Measurements from ENCODE around the gene DNAJC5G.

DNA sequence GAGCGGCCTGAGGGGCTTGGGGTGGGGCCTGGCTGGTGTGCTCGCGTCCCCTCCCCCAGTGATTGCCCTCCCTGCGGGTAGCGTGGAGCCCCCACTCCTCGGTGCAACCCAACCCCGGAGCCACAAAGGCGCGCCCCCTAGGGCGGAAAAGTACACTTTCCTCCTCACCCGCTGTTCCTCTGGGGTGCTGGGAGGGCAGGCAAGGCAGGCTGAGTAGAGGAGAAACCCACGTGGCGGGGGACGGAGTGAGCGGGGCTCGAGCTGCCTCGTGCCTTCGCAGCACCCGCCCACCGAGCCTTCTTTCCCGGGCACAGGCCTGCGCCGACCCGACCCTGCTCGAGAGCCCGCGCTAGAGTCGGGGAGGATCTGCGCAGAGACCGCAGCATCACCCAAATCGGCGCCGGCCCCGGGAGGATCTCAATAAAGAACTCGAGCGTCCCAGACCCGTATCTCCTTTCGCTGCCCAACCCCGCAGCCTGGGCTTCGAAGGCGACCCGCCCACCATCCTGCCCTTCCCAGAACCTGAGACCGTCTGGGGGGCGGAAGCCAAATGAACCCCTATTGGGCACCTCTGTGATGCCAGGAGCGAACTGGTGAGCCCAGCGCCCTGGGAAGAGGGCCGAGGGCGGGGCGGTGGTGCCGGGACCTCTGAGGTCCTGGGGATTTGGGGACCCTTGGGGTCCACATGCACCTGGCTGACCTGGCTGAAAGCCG is 31.5 kb downstream of the DNAJC5G start:
- TF ChIP-seq, protein P1, sequence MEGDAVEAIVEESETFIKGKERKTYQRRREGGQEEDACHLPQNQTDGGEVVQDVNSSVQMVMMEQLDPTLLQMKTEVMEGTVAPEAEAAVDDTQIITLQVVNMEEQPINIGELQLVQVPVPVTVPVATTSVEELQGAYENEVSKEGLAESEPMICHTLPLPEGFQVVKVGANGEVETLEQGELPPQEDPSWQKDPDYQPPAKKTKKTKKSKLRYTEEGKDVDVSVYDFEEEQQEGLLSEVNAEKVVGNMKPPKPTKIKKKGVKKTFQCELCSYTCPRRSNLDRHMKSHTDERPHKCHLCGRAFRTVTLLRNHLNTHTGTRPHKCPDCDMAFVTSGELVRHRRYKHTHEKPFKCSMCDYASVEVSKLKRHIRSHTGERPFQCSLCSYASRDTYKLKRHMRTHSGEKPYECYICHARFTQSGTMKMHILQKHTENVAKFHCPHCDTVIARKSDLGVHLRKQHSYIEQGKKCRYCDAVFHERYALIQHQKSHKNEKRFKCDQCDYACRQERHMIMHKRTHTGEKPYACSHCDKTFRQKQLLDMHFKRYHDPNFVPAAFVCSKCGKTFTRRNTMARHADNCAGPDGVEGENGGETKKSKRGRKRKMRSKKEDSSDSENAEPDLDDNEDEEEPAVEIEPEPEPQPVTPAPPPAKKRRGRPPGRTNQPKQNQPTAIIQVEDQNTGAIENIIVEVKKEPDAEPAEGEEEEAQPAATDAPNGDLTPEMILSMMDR (conservative IDR thresholded peaks at IDR 0.05; ENCODE audit: low read depth, low read length): peak; percentile 33; the same call in 1 of the 2 replicates
- no peak for TF ChIP-seq EZH2 (IDR thresholded peaks at IDR 0.05; ENCODE audit: borderline replicate concordance, low read depth, low read length, poor library complexity, severe bottlenecking)

Data from A673 (cell line).